T-helper 2 cell treated with Interferon-gamma antibody and Interleukin-4, amounts not matched to agents 5 μg/mL and 100 μg/mL, for 36 hours (primary cell): Measurements from ENCODE around the gene LHFPL3.
"Not testable (repeated sequence)": the region's sequence is repeated elsewhere in the genome, so short reads cannot be mapped to it uniquely, and the experiment has no call there.

Experiments
- DNase-seq: peaks from one replicate; pipeline ENCODE4 v3.0.0; 2021; ENCODE audit warnings: low spot score
- H3K27ac Mint-ChIP-seq: one replicate; pipeline ENCODE4 v1.8.0; 2021; ENCODE audit warnings: mild to moderate bottlenecking, mixed read lengths
- H3K27me3 Mint-ChIP-seq: one replicate; pipeline ENCODE4 v1.8.0; 2021; ENCODE audit warnings: low read depth, mixed read lengths
- H3K36me3 Mint-ChIP-seq: one replicate; pipeline ENCODE4 v1.8.0; 2021; ENCODE audit warnings: low read depth, mixed read lengths
- H3K4me1 Mint-ChIP-seq: one replicate; pipeline ENCODE4 v1.8.0; 2021; ENCODE audit warnings: low read depth, mixed read lengths
- H3K4me3 Mint-ChIP-seq: one replicate; pipeline ENCODE4 v1.8.0; 2022; ENCODE audit warnings: mild to moderate bottlenecking, moderate library complexity, mixed read lengths
- H3K9me3 Mint-ChIP-seq: one replicate; pipeline ENCODE4 v1.8.0; 2021; ENCODE audit warnings: mixed read lengths

Gene LHFPL3

DNA sequence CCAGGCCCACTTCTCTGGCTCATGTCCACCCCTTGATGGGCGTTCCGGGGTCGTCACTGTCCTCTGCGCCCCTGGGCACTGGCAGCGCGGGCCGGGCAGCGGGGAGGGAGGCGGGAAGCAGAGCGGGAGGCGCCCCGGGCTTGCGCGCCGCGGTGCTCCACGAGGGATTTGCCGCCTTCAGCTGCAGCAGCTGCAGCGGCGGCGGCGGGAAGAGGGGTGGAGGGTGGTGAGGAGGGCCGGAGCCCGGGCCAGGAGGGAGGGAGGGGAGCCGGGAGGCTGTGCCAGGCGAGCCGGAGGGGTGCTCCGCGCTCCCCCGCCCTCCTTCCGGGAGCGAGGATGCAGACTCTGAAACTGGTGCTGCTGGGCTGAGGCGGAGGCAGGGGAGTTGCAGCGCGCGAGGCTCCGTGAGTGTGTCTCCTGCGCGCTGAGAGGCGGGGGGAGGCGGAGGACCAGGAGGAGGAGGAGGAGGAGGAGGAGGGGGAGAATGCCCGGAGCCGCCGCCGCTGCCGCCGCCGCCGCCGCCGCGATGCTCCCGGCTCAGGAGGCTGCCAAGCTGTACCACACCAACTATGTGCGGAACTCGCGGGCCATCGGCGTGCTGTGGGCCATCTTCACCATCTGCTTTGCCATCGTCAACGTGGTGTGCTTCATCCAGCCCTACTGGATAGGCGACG is at the start of gene LHFPL3:
TSS of gene LHFPL3 (plus strand) at position 308 of the 674 bp plus-strand sequence.
- no peak within 1 kb of the TSS for H3K27ac Mint-ChIP-seq
- H3K9me3 Mint-ChIP-seq = no peaks in the 10 kb centered on the region
- H3K4me1 Mint-ChIP-seq = peaks cover 9% of the 10 kb centered on the region
- DNase-seq = no peak
- peaks cover 57% of the 10 kb centered on the region for H3K27me3 Mint-ChIP-seq
- no peaks in the 10 kb centered on the region for H3K36me3 Mint-ChIP-seq
- H3K4me3 Mint-ChIP-seq = peak within 1 kb of the TSS; percentile 55

GRCh38 chr7:104281685-104282084 is 46.7 kb upstream of the LHFPL3 start:
- not testable (repeated sequence) for H3K9me3 Mint-ChIP-seq, H3K36me3 Mint-ChIP-seq, H3K4me3 Mint-ChIP-seq, H3K27me3 Mint-ChIP-seq, DNase-seq, H3K27ac Mint-ChIP-seq, H3K4me1 Mint-ChIP-seq

DNA sequence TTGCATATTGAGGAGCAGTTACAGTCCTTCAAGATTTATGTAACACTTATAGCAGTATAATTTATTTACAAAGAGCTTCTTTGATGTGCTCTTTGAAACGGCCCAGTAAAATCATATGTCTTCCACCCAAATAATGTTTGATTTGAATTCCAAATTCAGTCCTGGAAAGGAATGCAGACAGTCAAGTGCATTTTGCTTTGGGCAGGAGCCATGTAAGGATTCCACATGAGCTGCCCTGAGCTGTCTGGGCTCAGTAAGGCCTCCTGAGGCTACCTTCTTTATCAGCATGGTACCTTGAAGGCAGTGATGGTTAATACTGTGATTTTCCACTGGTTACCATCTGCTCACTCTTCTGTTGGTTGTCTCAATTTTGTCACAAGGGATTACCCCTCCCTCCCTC is 41.6 kb upstream of the LHFPL3 start:
- H3K27ac Mint-ChIP-seq = no peak overlapping the region
- no peak overlapping the region for H3K4me3 Mint-ChIP-seq
- no peaks in the 10 kb centered on the region for H3K4me1 Mint-ChIP-seq
- no peaks in the 10 kb centered on the region for H3K9me3 Mint-ChIP-seq
- no peak for DNase-seq
- H3K36me3 Mint-ChIP-seq = no peaks in the 10 kb centered on the region
- no peaks in the 10 kb centered on the region for H3K27me3 Mint-ChIP-seq

DNA sequence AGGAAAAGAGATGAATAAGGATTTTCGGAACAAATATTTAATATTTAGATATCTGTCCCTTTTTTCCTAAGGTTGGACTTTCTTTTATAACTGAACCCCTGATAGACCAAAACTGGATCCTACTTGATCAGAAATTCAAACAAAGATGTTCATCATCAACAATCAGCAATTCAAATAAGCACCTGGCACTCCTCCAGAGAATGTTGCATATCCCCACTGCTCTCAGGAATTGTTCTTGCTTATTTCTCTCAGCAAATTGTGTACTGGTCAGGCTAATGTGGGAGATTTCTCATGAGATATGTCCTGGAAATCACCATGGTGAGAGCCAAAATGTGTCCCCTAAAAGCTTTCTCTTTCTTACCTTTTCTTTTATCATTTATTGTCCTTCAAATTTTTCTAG is 40.3 kb upstream of the LHFPL3 start:
- H3K36me3 Mint-ChIP-seq = no peaks in the 10 kb centered on the region
- H3K4me1 Mint-ChIP-seq = no peaks in the 10 kb centered on the region
- no peaks in the 10 kb centered on the region for H3K9me3 Mint-ChIP-seq
- H3K27me3 Mint-ChIP-seq = no peaks in the 10 kb centered on the region
- H3K27ac Mint-ChIP-seq = no peak overlapping the region
- no peak for DNase-seq
- no peak overlapping the region for H3K4me3 Mint-ChIP-seq

DNA sequence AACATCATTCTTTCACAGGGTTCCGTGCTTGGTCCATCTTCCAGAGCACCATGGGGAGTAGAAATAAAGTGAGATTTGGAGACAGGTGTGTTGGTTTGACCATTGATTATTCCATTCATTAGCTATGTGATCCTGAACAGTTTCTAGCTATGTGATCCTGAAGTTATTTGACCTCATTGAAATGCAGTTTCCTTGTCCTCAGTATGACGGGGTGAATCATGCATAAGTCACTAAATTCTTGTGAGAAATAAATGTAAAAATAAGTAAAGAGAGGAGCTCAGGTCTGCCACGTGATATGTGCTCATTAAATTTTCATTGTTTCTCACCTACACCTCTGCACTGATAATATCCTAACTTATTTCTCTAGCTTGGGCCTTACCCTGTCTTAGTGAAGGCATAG is 34.1 kb upstream of the LHFPL3 start:
- DNase-seq = no peak
- H3K9me3 Mint-ChIP-seq = no peaks in the 10 kb centered on the region
- H3K36me3 Mint-ChIP-seq = no peaks in the 10 kb centered on the region
- H3K27ac Mint-ChIP-seq = no peak overlapping the region
- H3K27me3 Mint-ChIP-seq = no peaks in the 10 kb centered on the region
- H3K4me3 Mint-ChIP-seq = no peak overlapping the region
- no peaks in the 10 kb centered on the region for H3K4me1 Mint-ChIP-seq

DNA sequence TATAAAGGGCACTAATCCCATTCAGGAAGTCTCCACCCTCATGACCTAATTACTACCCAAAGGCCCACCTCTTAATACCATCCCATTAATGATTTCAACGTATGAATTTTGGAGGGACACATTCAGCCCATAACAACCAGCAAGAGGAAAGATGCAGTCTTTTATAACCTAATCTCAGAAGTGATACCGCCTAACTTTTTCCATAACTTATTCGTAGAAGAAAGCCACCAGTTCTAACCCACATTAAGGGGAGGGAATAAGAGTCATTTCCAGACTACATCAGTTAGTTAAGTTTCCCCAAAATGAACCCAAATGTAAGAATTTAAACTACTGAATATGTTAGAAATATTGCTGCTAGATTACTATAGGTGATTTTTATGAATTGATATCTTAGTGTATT is 32.1 kb upstream of the LHFPL3 start:
- H3K36me3 Mint-ChIP-seq = no peaks in the 10 kb centered on the region
- H3K27me3 Mint-ChIP-seq = no peaks in the 10 kb centered on the region
- H3K9me3 Mint-ChIP-seq = no peaks in the 10 kb centered on the region
- H3K27ac Mint-ChIP-seq = no peak overlapping the region
- no peak overlapping the region for H3K4me3 Mint-ChIP-seq
- no peaks in the 10 kb centered on the region for H3K4me1 Mint-ChIP-seq
- DNase-seq = no peak

DNA sequence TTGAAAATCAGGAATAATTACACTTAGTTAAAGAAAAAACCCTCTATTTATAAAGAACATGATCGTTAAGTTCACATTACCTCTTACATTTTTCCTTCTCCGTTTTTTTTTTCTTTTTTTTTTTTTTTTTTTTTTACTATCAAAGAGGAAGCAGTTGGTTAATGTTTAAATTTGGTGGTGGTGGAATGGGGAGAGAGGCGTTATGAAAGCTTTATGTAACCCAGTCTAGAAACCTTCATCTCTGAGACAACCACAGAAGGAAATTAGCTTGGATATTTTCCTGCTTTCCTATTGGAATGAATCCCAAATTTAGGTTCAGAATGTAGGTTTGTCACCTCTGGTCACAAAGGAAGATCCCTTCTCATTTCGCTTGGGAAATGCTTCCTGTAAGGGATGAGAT is 31.5 kb upstream of the LHFPL3 start:
- Mint-ChIP-seq H3K4me1 (no peaks in the 10 kb centered on the region), H3K27ac (no peak overlapping the region), H3K4me3 (no peak overlapping the region), H3K36me3 (no peaks in the 10 kb centered on the region), H3K9me3 (no peaks in the 10 kb centered on the region), H3K27me3 (no peaks in the 10 kb centered on the region)
- no peak for DNase-seq

- Mint-ChIP-seq H3K4me3 (no peak overlapping the region), H3K27me3 (no peaks in the 10 kb centered on the region), H3K9me3 (no peaks in the 10 kb centered on the region), H3K27ac (no peak overlapping the region), H3K36me3 (no peaks in the 10 kb centered on the region), H3K4me1 (no peaks in the 10 kb centered on the region)
- DNase-seq = no peak
These were observed 29.1 kb upstream of the LHFPL3 start for GRCh38 chr7:104299323-104299722.

GRCh38 chr7:104299777-104300176 is 28.6 kb upstream of the LHFPL3 start:
- H3K9me3 Mint-ChIP-seq = no peaks in the 10 kb centered on the region
- H3K27me3 Mint-ChIP-seq = no peaks in the 10 kb centered on the region
- no peaks in the 10 kb centered on the region for H3K4me1 Mint-ChIP-seq
- no peak overlapping the region for H3K4me3 Mint-ChIP-seq
- DNase-seq = no peak
- no peaks in the 10 kb centered on the region for H3K36me3 Mint-ChIP-seq
- no peak overlapping the region for H3K27ac Mint-ChIP-seq

DNA sequence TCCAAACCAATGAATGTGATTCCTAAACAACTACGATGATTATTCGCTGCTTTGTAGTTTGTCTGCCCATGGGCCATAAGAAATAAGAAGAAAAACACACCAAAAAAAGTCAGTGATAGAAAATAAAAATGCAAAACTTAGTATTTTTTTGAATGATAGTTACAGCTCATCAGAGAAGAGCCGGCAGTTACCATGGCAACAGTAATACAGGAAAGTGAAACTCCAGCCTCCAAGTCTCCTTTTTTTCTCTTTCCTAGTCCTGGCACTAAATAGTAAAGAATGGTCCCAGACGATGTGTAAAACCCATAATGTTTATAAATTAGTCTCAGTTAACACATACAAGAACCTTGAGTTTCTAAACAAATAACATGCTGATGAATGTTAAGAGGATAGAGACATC is 21.6 kb upstream of the LHFPL3 start:
- no peak for DNase-seq
- no peaks in the 10 kb centered on the region for H3K4me1 Mint-ChIP-seq
- no peak overlapping the region for H3K4me3 Mint-ChIP-seq
- H3K27ac Mint-ChIP-seq = no peak overlapping the region
- no peaks in the 10 kb centered on the region for H3K27me3 Mint-ChIP-seq
- no peaks in the 10 kb centered on the region for H3K36me3 Mint-ChIP-seq
- H3K9me3 Mint-ChIP-seq = no peaks in the 10 kb centered on the region

DNA sequence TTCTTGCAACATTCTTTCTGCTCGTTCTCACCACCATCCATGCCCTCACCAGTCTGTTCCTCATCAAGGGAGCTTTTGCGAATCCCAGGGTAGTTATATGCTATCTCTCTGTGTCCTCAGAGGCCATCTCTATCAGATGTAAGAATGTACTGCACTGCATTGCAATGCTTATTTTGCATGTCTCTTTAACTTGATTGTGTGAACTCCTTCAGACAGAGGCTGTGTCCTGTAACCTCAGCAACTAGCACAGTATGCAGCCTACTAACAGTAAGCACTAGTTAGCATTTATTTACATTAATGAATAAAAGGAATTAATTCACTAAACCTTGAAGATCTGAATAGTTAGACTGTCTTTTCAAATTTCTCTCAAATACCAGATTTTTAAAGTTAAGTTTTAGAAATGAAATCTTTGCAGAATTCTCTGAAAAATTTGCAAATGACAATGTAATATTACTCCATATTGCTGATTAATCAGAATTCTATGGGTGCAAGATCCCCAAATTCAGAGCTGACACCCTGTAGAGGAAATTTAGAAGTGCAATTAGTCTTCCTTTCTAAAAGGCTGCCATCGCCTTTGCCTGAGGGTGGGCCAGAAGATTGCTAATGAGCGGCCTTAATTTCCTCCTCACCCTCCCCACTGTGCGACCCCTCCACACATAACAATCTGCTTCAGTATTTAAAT is 10.3 kb upstream of the LHFPL3 start:
- Mint-ChIP-seq H3K9me3 (no peaks in the 10 kb centered on the region), H3K27me3 (no peaks in the 10 kb centered on the region), H3K36me3 (no peaks in the 10 kb centered on the region)

GRCh38 chr7:104327534-104327933 is 869 bp upstream of the LHFPL3 start:
- no peak overlapping the region for H3K4me3 Mint-ChIP-seq
- peaks cover 55% of the 10 kb centered on the region for H3K27me3 Mint-ChIP-seq
- H3K36me3 Mint-ChIP-seq = no peaks in the 10 kb centered on the region
- peaks cover 9% of the 10 kb centered on the region for H3K4me1 Mint-ChIP-seq
- no peak overlapping the region for H3K27ac Mint-ChIP-seq
- DNase-seq = no peak
- no peaks in the 10 kb centered on the region for H3K9me3 Mint-ChIP-seq

More for the DNA sequence above, 10.3 kb upstream of the LHFPL3 start:
- DNase-seq = no peak
- no peak overlapping the region for H3K4me3 Mint-ChIP-seq
- H3K4me1 Mint-ChIP-seq = no peaks in the 10 kb centered on the region
- no peak overlapping the region for H3K27ac Mint-ChIP-seq

GRCh38 chr7:104327938-104328295 is 486 bp upstream of the LHFPL3 start:
- Mint-ChIP-seq H3K9me3 (no peaks in the 10 kb centered on the region), H3K36me3 (no peaks in the 10 kb centered on the region), H3K27me3 (peaks cover 56% of the 10 kb centered on the region), H3K27ac (no peak overlapping the region), H3K4me3 (peak overlapping the region; percentile 16), H3K4me1 (peaks cover 9% of the 10 kb centered on the region)
- no peak for DNase-seq

GRCh38 chr7:104328970-104329825 is 795 bp downstream of the LHFPL3 start:
- no peak for DNase-seq
- Mint-ChIP-seq H3K4me1 (peaks cover 9% of the 10 kb centered on the region), H3K27me3 (peaks cover 58% of the 10 kb centered on the region), H3K36me3 (no peaks in the 10 kb centered on the region), H3K4me3 (peak overlapping the region; percentile 55), H3K27ac (no peak overlapping the region), H3K9me3 (no peaks in the 10 kb centered on the region)
